Upper lobe of left lung (tissue), 4 donors: ENCODE measurements around the gene ZHX3.

Experiments
- POLR2A ChIP-seq, 4 donors: fragments of 450-650 bp; IDR thresholded peaks; one replicate each; pipeline ENCODE4 v1.5.1; 2016 to 2017; ENCODE audit warnings: antibody characterized with exemption in 4 of 4, mild to moderate bottlenecking in 2 of 4
- TF ChIP-seq, protein P1 (sequence below), 6 experiments: fragments of 450-650 bp in 4 of 6; fragments of 200-600 bp in 2 of 6; sonication (generic) in 2 of 6; IDR thresholded peaks; one replicate each; pipeline ENCODE4 v1.5.1; 2016 to 2019; ENCODE audit warnings: antibody characterized with exemption in 6 of 6

DNA sequence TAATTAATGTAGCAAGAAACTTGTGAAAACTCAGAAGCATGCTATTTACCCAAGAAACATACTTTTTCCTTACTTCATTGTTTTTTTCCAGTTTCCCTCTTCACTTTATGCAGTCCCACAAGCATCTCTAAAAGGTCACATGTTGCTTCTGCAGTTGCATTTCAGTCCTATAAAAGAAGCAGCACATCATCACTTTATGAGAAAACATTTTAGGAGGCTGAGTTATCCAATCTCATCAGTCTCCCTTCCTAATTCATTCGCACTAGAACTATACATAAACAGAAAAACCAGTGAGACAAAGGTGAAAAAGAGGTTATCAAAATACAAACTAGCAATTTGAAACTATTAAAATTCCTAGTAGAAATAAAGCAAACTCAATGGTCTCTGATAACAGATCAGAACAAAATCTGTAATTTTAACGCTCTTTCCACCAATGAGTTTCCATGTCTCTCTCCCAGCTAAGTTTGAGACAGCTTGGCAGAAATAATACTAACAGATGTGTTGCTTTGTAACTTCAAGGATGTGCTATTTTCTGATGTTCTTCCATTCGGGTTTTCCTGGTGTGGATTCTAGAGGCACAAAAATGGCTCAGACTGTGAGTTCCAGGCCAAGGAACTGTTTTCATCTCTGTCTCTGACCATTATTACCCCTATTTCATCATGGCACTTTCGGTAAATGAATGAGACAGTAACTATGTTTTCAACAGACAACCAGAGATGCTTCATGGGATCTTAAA lies 48.4 kb downstream of the ZHX3 start:
- TF ChIP-seq, protein P1, sequence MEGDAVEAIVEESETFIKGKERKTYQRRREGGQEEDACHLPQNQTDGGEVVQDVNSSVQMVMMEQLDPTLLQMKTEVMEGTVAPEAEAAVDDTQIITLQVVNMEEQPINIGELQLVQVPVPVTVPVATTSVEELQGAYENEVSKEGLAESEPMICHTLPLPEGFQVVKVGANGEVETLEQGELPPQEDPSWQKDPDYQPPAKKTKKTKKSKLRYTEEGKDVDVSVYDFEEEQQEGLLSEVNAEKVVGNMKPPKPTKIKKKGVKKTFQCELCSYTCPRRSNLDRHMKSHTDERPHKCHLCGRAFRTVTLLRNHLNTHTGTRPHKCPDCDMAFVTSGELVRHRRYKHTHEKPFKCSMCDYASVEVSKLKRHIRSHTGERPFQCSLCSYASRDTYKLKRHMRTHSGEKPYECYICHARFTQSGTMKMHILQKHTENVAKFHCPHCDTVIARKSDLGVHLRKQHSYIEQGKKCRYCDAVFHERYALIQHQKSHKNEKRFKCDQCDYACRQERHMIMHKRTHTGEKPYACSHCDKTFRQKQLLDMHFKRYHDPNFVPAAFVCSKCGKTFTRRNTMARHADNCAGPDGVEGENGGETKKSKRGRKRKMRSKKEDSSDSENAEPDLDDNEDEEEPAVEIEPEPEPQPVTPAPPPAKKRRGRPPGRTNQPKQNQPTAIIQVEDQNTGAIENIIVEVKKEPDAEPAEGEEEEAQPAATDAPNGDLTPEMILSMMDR (IDR thresholded peaks at IDR 0.05), result no peak
- TF ChIP-seq POLR2A (IDR thresholded peaks at IDR 0.05), result no peak
